Measurements from ENCODE around the gene CGNL1. TPM values are rescaled to one million over a fixed set of nuclear protein-coding genes. Genes with fewer than 3 reads are reported as not detected.

Gene CGNL1, protein sequence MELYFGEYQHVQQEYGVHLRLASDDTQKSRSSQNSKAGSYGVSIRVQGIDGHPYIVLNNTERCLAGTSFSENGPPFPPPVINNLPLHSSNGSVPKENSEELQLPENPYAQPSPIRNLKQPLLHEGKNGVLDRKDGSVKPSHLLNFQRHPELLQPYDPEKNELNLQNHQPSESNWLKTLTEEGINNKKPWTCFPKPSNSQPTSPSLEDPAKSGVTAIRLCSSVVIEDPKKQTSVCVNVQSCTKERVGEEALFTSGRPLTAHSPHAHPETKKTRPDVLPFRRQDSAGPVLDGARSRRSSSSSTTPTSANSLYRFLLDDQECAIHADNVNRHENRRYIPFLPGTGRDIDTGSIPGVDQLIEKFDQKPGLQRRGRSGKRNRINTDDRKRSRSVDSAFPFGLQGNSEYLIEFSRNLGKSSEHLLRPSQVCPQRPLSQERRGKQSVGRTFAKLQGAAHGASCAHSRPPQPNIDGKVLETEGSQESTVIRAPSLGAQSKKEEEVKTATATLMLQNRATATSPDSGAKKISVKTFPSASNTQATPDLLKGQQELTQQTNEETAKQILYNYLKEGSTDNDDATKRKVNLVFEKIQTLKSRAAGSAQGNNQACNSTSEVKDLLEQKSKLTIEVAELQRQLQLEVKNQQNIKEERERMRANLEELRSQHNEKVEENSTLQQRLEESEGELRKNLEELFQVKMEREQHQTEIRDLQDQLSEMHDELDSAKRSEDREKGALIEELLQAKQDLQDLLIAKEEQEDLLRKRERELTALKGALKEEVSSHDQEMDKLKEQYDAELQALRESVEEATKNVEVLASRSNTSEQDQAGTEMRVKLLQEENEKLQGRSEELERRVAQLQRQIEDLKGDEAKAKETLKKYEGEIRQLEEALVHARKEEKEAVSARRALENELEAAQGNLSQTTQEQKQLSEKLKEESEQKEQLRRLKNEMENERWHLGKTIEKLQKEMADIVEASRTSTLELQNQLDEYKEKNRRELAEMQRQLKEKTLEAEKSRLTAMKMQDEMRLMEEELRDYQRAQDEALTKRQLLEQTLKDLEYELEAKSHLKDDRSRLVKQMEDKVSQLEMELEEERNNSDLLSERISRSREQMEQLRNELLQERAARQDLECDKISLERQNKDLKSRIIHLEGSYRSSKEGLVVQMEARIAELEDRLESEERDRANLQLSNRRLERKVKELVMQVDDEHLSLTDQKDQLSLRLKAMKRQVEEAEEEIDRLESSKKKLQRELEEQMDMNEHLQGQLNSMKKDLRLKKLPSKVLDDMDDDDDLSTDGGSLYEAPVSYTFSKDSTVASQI
- 0.17 and 0.29 TPM in 2 replicates for total RNA-seq

DNA sequence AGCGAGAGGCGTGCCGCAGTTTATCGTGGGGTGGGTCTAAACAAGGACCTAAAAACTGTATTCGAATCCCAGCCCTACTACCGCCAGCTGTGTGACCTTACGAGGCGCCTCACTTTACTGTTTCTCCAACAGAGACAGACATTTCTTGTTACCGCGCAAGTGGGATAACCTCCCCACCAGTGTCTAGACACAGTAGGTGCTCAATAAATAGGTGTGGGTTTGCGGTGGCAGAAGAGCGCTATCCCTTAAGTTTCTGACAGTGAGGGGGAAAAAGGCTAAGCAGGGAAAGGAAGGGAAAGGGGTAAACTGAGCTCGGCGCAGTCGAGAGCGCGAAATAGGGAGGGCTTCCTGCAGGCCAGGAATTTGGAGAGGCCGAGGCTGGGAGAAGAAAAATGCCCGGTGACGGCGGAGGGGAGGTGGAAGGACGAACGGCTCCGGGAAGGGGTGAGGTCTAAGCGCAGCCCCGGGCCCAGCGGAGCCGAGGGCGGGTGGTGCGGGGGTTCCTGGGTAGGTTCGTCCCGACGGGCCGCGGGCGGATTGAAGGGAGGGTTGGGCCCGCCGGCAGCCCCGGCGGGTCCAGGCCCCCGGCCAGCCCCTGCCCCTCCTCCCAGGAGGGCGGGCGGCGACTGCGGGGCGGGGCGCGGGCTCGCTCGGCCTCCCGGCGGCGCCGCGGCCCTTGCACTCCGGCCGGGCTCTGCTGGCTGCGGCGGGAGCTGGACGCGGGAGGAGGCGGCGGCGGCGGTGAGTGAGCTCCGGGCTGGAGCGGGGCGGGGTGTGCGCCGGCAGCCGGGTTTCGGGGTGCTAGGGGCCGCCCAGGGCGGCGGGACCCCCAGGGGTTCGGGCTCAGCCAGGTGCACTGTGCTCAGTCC, at the start of gene CGNL1:
CGNL1 (plus strand) TSS at position 679 of the 869 bp plus-strand sequence. CDS start 61,495 bp downstream, outside the sequence.

DNA sequence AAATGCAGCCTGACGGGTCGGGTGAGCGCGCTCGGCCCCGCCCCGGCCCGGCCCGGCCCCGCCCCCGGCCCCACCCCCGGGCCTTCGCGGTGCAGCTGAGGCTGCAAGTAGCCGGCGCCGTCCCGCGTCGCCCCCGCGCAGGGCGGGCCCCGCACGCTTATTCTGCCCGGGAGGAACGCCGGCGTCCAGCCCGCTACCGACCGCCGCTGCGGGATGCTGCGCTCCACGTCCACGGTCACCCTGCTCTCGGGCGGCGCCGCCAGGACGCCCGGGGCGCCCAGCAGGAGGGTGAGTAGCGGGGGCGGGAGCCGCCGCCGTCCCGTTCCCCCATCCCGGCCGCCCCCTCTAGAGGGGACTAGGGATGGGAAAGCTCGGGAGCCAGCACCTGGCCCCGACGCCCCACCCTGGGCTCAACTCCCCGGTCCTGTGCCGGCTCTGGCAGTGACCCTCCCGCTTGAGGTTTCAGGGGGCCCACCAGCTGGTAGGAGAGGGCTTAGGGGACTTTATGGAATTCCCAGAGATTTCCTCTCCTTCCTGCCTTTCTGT, 215.6 kb downstream of the CGNL1 start, which contains the start of gene MYZAP:
MYZAP (plus strand) TSS at position 83 of the 546 bp plus-strand sequence; CDS start at position 214, 131 bp downstream.

Other genes starting within 250 kb of the CGNL1 start
- gene MYZAP, start 215.4 kb downstream of the CGNL1 start, total RNA-seq: under 0.01 TPM in 1 of 2 replicates, not detected in the other